Medulla oblongata (tissue), 1 donor: Measurements from ENCODE around the gene LRCOL1.

Experiments
- DNase-seq: peaks from one replicate; pipeline ENCODE4 v3.0.0-alpha.2; 2015; ENCODE audit errors: extremely low spot score

The LRCOL1 gene

DNA sequence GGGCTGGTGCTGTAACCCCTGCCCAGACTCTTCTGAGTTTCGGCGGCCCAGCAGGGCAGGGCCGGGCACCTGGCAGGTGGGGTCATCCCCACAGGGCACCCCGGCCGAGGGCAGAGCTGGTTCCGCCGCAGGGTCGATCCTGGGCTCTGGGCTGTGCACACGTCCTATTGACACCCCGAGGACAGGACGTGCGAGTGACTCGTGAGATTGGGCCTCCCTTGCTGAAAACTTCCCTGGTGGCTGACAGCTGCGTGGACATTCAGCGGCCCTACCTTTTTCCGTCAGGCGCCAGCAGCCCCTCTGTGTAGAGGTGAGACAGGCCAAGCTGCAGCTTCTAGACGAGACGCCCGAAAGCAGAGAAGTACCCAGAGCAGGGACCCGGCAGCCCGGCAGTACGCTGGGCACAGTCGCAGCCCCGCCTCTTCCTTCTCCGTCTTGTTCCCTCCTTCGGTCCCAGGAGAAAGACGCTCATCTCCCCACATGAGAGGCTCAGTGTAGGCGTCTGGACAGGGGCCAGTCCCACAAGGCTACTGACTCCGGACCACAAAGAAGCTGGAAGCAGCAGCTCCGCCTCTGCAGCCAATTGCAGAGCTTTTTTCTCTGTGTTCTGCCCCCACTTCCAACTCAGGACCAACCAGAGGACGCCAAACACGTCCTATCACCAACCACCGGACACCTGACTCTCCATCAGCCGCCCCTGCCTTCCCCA lies at the start of gene LRCOL1:
Gene LRCOL1 (minus strand): TSS at position 532 of the 709 bp plus-strand sequence. CDS start 4,331 bp downstream, outside the sequence.
- peak; percentile 38 for DNase-seq

DNA sequence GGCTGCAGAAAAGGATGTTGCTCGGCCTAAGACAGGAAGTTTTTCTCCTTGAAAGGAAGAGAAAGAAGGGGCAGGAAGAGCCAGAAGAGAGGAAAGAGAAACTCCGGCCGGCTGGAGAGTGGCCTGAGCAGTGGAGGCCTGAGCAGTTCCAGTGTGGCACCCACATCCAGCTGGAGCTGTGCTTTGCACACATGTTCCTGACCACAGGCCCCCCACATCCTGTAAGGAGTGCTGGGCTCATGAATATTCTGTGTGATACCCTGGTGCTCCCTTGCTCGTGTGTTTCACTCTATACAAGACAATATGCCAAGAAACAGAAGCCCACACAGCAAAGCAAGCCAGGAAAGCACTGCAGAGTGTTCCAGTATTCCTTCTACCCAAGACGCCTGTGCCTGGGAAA lies 49.7 kb upstream of the LRCOL1 start:
- DNase-seq = no peak

- DNase-seq = no peak
Observed at GRCh38 chr12:132659146-132659545, 48.8 kb upstream of the LRCOL1 start.

DNA sequence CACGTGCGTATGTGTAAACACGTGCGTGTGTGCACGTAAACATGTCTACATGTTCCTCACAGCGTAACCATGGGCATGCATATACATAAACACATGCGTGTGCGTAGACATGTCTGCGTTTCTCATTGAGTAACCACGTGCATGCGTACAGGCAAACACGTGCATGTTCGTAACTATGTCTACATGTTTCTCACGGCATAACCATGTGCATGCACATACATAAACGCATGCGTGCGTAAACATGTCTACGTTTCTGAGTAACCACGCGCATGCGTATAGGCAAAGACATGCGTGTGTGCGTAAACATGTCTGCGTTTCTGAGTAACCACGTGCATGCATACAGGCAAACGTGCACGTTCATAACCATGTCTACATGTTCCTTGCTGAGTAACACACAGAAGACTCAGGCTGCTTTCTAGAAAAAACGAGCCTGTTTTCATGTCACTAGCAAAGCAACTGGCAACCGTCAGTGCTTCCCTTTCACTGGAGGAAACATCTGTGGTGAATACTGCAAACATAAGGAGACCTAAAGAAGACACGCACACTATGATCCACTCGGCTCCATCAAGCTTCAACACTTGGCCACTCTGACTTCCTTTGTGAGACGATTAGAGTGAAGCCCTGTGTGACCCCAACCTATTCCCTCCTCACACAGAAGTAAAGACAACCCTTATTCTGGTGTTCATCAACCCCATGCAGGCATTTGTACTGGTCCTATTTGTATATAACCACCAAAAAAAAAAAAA lies 47.9 kb upstream of the LRCOL1 start:
- DNase-seq = no peak

GRCh38 chr12:132657004-132657727 lies 46.8 kb upstream of the LRCOL1 start:
- DNase-seq = no peak

- no peak for DNase-seq
Observed at GRCh38 chr12:132653567-132654290, 43.3 kb upstream of the LRCOL1 start.

GRCh38 chr12:132651444-132652100 lies 41.2 kb upstream of the LRCOL1 start:
- no peak for DNase-seq

GRCh38 chr12:132649226-132649945 lies 39.0 kb upstream of the LRCOL1 start:
- no peak for DNase-seq

GRCh38 chr12:132648616-132649225 lies 38.3 kb upstream of the LRCOL1 start:
- DNase-seq = no peak

- no peak for DNase-seq
Observed at GRCh38 chr12:132647858-132648257, 37.5 kb upstream of the LRCOL1 start.

DNA sequence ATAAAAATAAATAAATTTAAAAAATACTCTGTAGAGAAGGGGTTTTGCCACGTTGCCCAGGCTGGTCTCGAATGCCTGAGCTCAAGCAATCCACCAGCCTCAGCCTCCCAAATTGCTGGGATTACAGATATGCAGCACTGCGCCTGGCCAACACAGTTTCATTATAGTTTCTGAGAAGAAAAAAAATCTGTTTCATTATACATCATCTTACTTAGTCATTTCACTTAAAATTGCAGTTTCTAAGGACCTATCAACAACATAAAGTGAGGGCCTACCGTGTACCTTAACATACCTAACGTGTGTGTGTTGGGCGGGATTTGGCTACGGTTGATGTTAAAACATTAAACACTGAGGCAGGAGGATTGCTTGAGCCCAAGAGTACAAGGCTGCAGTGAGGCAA lies 36.5 kb upstream of the LRCOL1 start:
- DNase-seq = no peak

DNA sequence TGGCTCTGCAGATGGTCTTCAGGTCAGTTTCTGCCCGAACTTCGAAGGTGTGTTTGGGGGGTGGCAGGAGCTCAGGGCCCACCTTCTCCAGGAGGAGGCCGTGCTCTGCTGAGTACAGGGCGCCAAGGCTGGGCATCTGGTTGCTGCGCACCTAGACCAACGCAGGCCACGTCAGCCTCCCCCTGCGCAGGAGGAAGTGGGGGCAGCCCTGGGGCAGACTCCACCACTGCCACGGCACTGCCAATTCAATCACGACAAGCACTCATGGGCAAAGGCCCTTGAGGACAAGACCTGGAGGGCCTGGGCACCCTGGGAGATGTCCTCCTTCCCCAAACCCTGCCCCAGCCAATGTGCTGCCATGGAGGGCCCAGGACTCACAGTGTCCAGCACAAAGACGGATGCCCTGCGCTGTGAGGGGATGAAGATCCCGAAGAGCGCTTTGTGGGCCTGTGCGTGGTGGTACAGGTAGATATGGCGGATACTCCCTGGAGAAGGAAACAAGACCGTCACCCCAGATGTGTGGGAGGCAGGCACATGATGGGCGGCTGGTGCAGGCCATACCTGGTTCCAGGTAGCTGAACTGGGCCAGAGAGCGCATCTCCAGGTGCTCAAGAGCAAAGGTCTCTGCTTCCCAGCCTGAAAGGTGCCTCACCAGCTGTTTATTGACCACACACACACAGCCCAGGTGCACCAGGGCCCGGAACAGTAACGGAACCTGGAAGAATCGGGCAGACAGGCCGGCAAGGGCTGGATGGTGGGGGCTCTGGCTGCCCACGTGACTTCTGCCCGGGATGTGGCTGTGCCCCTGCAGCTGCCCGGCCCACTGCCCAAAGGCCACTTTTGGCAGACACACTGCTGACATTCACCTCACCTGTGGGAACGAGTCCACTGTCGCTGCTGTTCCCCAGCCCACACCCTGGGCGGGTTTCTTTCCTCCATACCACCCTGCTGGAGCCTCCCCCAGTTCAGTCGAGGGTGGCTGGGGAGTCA lies 32.8 kb upstream of the LRCOL1 start:
- DNase-seq = no peak

DNA sequence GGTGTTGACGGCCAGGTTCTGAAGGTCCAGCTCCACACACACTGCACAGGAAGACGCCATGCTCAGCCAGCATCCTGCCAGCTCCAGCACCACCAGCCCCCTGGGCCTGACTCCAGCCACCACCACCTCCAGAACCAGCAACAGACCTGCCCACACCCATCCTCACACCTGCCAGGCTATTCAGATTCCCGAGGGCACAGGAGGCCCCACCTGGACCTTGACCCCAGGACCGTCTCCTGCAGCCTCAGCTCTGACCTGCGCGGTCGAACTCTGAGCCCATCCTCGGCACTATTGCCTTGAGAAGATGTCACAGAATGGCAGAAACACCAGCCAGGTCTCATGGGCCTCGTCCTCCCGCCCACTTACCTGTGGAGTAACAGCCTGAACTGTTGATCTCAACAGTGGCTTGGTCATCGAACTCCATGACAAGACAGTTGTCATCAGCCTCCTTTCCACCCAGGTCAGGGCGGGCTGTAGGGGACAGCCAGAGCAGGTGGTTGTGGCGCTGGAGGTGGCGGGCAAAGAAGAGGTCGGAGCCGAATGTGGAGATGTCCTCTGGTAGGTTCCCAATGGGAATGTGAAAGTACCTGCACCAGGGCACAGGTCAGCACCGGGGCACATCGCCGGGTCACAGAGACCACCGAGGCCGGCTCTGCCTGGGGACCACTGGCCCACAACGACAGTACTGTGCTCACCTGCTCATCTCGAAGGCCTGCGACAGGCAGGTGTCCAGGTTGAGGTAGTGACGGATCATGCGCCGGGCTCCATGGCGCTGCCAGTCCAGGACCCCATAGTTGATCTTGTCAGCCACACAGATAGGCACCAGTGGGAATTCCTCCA lies 31.6 kb upstream of the LRCOL1 start:
- no peak for DNase-seq

- no peak for DNase-seq
Observed at GRCh38 chr12:132640936-132641335, 30.6 kb upstream of the LRCOL1 start.

DNA sequence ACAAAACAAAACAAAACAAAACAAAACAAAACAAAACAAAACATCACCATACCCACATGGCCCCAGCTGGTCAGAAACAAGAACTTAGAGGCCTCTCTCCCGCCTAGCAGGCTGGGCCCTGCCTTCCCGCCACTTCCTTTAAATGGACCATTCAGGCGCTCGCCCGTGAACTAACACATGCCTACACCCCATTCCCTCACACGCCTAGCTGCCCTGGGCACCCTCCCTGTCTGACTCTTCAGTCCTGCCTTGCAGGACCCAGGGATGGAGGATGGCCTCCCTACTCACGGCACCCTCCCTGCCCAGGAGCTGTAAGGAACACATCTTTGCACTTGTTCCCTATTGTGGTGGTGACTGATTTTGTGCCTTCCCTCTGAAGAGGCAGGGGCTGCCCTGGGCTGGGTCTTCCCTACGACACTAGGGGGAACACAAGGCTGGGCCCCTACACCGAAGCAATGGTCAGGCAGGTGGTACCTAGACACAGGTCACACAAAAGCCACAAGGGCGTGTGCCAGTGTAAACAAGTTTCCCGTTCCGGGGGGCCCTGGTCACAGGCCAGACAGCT lies 29.7 kb upstream of the LRCOL1 start:
- DNase-seq = no peak

GRCh38 chr12:132638541-132639408 lies 28.4 kb upstream of the LRCOL1 start:
- DNase-seq = peak; percentile 15

- DNase-seq = no peak
Observed at GRCh38 chr12:132637811-132638210, 27.4 kb upstream of the LRCOL1 start.
